A673 (cell line): ENCODE data around the gene BORCS6. TPM values are rescaled to one million over a fixed set of nuclear protein-coding genes. Genes with fewer than 3 reads are reported as not detected.

ENCODE experiments used
- BruUV-seq: library from RNA; stranded (reverse); fragments of 400-500 nt; replicated peaks from 2 replicates; lab custom pipeline; 2021; lab: Mats Ljungman, UMichigan
- CTCF ChIA-PET: fragments of 300-600 bp; sonication (Branson Sonifier 250); formaldehyde crosslinking; loops from one replicate; lab custom pipeline; 2022; ENCODE audit warnings: antibody characterized with exemption; lab: Charles Lee
- POLR2A ChIA-PET: fragments of 300-600 bp; sonication (Branson Sonifier 250); formaldehyde crosslinking; loops from one replicate; lab custom pipeline; 2022; ENCODE audit warnings: antibody characterized with exemption; ENCODE audit not compliant: low non-redundant PET; lab: Charles Lee
- DNase-seq: peaks from one replicate; pipeline ENCODE4 v3.0.0-alpha.2; 2015; ENCODE audit warnings: low spot score
- H3K27ac ChIP-seq: fragments of 200-600 bp; sonication (generic); 2 replicates; pipeline ENCODE4 v1.5.1; 2016; ENCODE audit warnings: mixed run types, low read depth, mild to moderate bottlenecking, mixed read lengths, antibody characterized with exemption, low read length; ENCODE audit not compliant: poor library complexity, severe bottlenecking
- H3K27me3 ChIP-seq: fragments of 200-600 bp; sonication (generic); replicated peaks from 2 replicates; pipeline ENCODE4 v1.6.1; 2017; ENCODE audit warnings: mixed run types, low read depth, mild to moderate bottlenecking, mixed read lengths, antibody characterized with exemption, low read length; ENCODE audit not compliant: insufficient read depth, poor library complexity
- H3K36me3 ChIP-seq: fragments of 200-600 bp; sonication (generic); 2 replicates; pipeline ENCODE4 v1.6.1; 2016; ENCODE audit warnings: mixed run types, mild to moderate bottlenecking, mixed read lengths, antibody characterized with exemption, low read length; ENCODE audit not compliant: insufficient read depth, poor library complexity, severe bottlenecking
- H3K4me1 ChIP-seq: fragments of 200-600 bp; sonication (generic); 2 replicates; pipeline ENCODE4 v1.6.1; 2017; ENCODE audit warnings: mixed run types, mild to moderate bottlenecking, mixed read lengths, antibody characterized with exemption, low read length; ENCODE audit not compliant: insufficient read depth, poor library complexity, severe bottlenecking
- H3K4me3 ChIP-seq: fragments of 200-600 bp; sonication (generic); 2 replicates; pipeline ENCODE4 v1.5.1; 2016; ENCODE audit warnings: low read depth, mixed run types, mild to moderate bottlenecking, mixed read lengths, low read length; ENCODE audit not compliant: poor library complexity, severe bottlenecking
- H3K9me3 ChIP-seq: fragments of 200-600 bp; sonication (generic); 2 replicates; pipeline ENCODE4 v1.6.1; 2016; ENCODE audit warnings: mixed run types, low read depth, mild to moderate bottlenecking, mixed read lengths, antibody characterized with exemption, low read length; ENCODE audit not compliant: poor library complexity, severe bottlenecking
- CTCF ChIP-seq: fragments of 300-800, 200-600 bp; sonication (generic); conservative IDR thresholded peaks from 2 replicates; pipeline ENCODE4 v1.5.1; 2017; ENCODE audit warnings: low read depth, mild to moderate bottlenecking, antibody characterized with exemption, low read length, moderate library complexity, mixed read lengths
- EZH2 ChIP-seq: fragments of 200-600 bp; sonication (generic); IDR thresholded peaks from 2 replicates; pipeline ENCODE4 v1.6.1; 2017; ENCODE audit warnings: borderline replicate concordance, low read depth, mild to moderate bottlenecking, mixed read lengths, antibody characterized with exemption, low read length; ENCODE audit not compliant: poor library complexity, severe bottlenecking
- intact Hi-C: fragments of 100-400 bp; cut with micrococcal nuclease; formaldehyde crosslinking; loops from one replicate; pipeline ENCODE4 v1.10.0; 2022; ENCODE audit not compliant: unreplicated experiment
- total RNA-seq: library from RNA; stranded (reverse); gene quantifications from 2 replicates; pipeline ENCODE4 v1.2.3, GENCODE V29; 2021

BORCS6 gene
- total RNA-seq, 1 experiment from 2014 or later: 3.7 TPM

- no TSS peak for BruUV-seq
- intact Hi-C loops: no loop called here
Measured at GRCh38 chr17:8167526-8167925, 22.5 kb downstream of the BORCS6 start.

GRCh38 chr17:8166731-8167130 is 23.2 kb downstream of the BORCS6 start:
- BruUV-seq: no TSS peak

More at GRCh38 chr17:8167526-8167925, 22.5 kb downstream of the BORCS6 start:
- Histone ChIP-seq H3K9me3 (no peaks in the 10 kb centered on the region), H3K27ac (no peak overlapping the region), H3K4me3 (no peak overlapping the region), H3K4me1 (peaks cover 20% of the 10 kb centered on the region), H3K27me3 (no peaks in the 10 kb centered on the region), H3K36me3 (no peaks in the 10 kb centered on the region)
- no peak for DNase-seq
- no peak for TF ChIP-seq CTCF
- TF ChIP-seq EZH2: no peak
- POLR2A ChIA-PET: no interaction called here
- CTCF ChIA-PET: no interaction called here

GRCh38 chr17:8164815-8165131 is 25.2 kb downstream of the BORCS6 start:
- peaks cover 12% of the 10 kb centered on the region for H3K36me3 ChIP-seq
- TF ChIP-seq EZH2: no peak
- TF ChIP-seq CTCF: no peak
- no TSS peak for BruUV-seq
- POLR2A ChIA-PET: interaction anchor here (1.0 kb wide), 1 partner anchor 9 kb away, joined by 5 read pairs; no protein-coding TSS in a partner anchor
- peak overlapping the region; percentile 97 for H3K27ac ChIP-seq
- no peaks in the 10 kb centered on the region for H3K9me3 ChIP-seq
- intact Hi-C loops: no loop called here
- H3K27me3 ChIP-seq: no peaks in the 10 kb centered on the region
- no peak overlapping the region for H3K4me3 ChIP-seq
- CTCF ChIA-PET: no interaction called here
- peaks cover 32% of the 10 kb centered on the region for H3K4me1 ChIP-seq
- DNase-seq: no peak

More at GRCh38 chr17:8166731-8167130, 23.2 kb downstream of the BORCS6 start:
- ChIA-PET POLR2A (no interaction called here), CTCF (no interaction called here)
- DNase-seq: no peak
- TF ChIP-seq EZH2 (no peak), CTCF (no peak)
- H3K27me3 ChIP-seq: no peaks in the 10 kb centered on the region
- H3K27ac ChIP-seq: no peak overlapping the region
- no peaks in the 10 kb centered on the region for H3K36me3 ChIP-seq
- H3K4me1 ChIP-seq: peaks cover 19% of the 10 kb centered on the region
- intact Hi-C loops: no loop called here
- H3K9me3 ChIP-seq: no peaks in the 10 kb centered on the region
- no peak overlapping the region for H3K4me3 ChIP-seq
